Ishikawa (cell line): Measurements from ENCODE around the gene F3.

Experiments
- CEBPB ChIP-seq: IDR thresholded peaks from 2 replicates; pipeline ENCODE4 v1.6.1; 2012
- CREB1 ChIP-seq: IDR thresholded peaks from 2 replicates; pipeline ENCODE4 v1.6.1; 2012; ENCODE audit warnings: low read depth
- EGR1 ChIP-seq: IDR thresholded peaks from 2 replicates; pipeline ENCODE4 v1.6.1; 2012
- EP300 ChIP-seq: IDR thresholded peaks from 2 replicates; pipeline ENCODE4 v1.6.1; 2012; ENCODE audit warnings: borderline replicate concordance
- FOXM1 ChIP-seq: IDR thresholded peaks from 2 replicates; pipeline ENCODE4 v1.6.1; 2012; ENCODE audit warnings: low read depth, borderline replicate concordance
- NFIC ChIP-seq: IDR thresholded peaks from 2 replicates; pipeline ENCODE4 v1.6.1; 2012
- RAD21 ChIP-seq: IDR thresholded peaks from 2 replicates; pipeline ENCODE4 v1.6.1; 2012; ENCODE audit warnings: low read depth
- REST ChIP-seq: IDR thresholded peaks from 2 replicates; pipeline ENCODE4 v1.6.1; 2012; ENCODE audit warnings: low read depth, mild to moderate bottlenecking
- TAF1 ChIP-seq: IDR thresholded peaks from 2 replicates; pipeline ENCODE4 v1.6.1; 2012; ENCODE audit warnings: low read depth, mild to moderate bottlenecking
- TCF12 ChIP-seq: IDR thresholded peaks from 2 replicates; pipeline ENCODE4 v1.6.1; 2012; ENCODE audit warnings: low read depth
- TEAD4 ChIP-seq: IDR thresholded peaks from 2 replicates; pipeline ENCODE4 v1.6.1; 2012
- USF1 ChIP-seq: IDR thresholded peaks from 2 replicates; pipeline ENCODE4 v1.6.1; 2012
- YY1 ChIP-seq: IDR thresholded peaks from 2 replicates; pipeline ENCODE4 v1.6.1; 2012; ENCODE audit warnings: low read depth
- ZBTB7A ChIP-seq: IDR thresholded peaks from 2 replicates; pipeline ENCODE4 v1.6.1; 2012; ENCODE audit warnings: low read depth
- TF ChIP-seq, protein P1 (sequence below): IDR thresholded peaks from 2 replicates; pipeline ENCODE4 v1.6.1; 2012

Gene F3

GRCh38 chr1:94541246-94542087 lies at the start of gene F3:
Gene F3, minus strand, starts transcription at chr1:94541759. Its CDS starts 123 bp downstream, at chr1:94541636.
- TF ChIP-seq ZBTB7A = peak; percentile 89
- no peak for TF ChIP-seq USF1
- TF ChIP-seq EP300 = no peak
- TF ChIP-seq FOXM1 = no peak
- TF ChIP-seq, protein P1, sequence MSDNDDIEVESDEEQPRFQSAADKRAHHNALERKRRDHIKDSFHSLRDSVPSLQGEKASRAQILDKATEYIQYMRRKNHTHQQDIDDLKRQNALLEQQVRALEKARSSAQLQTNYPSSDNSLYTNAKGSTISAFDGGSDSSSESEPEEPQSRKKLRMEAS = peak; percentile 19; the same call in 1 of the 2 replicates
- TF ChIP-seq YY1 = no peak; the same call in 1 of the 2 replicates
- peak; percentile 44; the same call in 1 of the 2 replicates for TF ChIP-seq TCF12
- no peak for TF ChIP-seq CREB1
- TF ChIP-seq CEBPB = no peak
- peak; percentile 41; the same call in 1 of the 2 replicates for TF ChIP-seq TAF1
- TF ChIP-seq REST = no peak
- TF ChIP-seq NFIC = peak; percentile 21; the same call in 1 of the 2 replicates
- TF ChIP-seq RAD21 = peak; percentile 4; the same call in 1 of the 2 replicates
- no peak for TF ChIP-seq TEAD4
- TF ChIP-seq EGR1 = no peak

- TF ChIP-seq FOXM1 (no peak), CEBPB (no peak), EP300 (no peak), RAD21 (no peak), TAF1 (no peak), CREB1 (no peak), REST (no peak), YY1 (no peak), TEAD4 (no peak), NFIC (no peak), ZBTB7A (no peak), EGR1 (no peak), USF1 (no peak), TCF12 (no peak)
- TF ChIP-seq, protein P1 = no peak
Measured at GRCh38 chr1:94590203-94591137, 48.9 kb upstream of the F3 start.

DNA sequence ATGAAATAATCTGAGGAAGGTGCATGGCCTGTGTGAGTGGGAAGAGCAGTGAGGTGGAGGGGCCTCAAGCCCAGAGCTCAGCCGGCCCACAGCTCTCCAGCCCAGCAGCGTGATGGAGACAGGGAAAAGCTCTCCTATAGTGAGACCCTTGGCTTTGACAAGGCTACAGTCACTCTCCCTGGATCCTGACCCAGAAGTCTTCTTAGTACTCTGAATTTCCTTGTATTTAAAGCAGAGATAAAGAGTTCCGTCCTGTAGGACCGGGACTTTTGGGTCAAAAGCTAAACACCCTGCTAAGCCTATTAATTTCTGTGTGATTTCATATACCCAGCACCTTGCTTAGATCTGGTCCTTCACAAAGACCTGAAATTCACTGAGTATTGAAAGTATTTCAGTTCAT lies 48.2 kb upstream of the F3 start:
- TF ChIP-seq EGR1 = no peak
- TF ChIP-seq EP300 = no peak
- no peak for TF ChIP-seq TCF12
- TF ChIP-seq TEAD4 = no peak
- TF ChIP-seq USF1 = no peak
- no peak for TF ChIP-seq NFIC
- no peak for TF ChIP-seq ZBTB7A
- TF ChIP-seq TAF1 = no peak
- TF ChIP-seq FOXM1 = no peak
- no peak for TF ChIP-seq RAD21

- TF ChIP-seq TAF1 (no peak), TEAD4 (no peak), REST (no peak), FOXM1 (no peak), CEBPB (no peak), NFIC (no peak), CREB1 (no peak), YY1 (no peak), ZBTB7A (no peak), TCF12 (no peak), EGR1 (no peak)
- TF ChIP-seq, protein P1 = no peak
Measured at GRCh38 chr1:94582565-94582964, 41.0 kb upstream of the F3 start.
